Activated T-cell treated with anti-CD3 and anti-CD28 coated beads, Interleukin-2, amount 50 U/mL, for 48 hours (primary cell): ENCODE data around the gene COP1.

ENCODE experiments used
- DNase-seq, 2 experiments: peaks; one replicate each; pipeline ENCODE4 v3.0.0-alpha.2; 2020

The COP1 gene

GRCh38 chr1:175947771-175948170 lies 259.3 kb downstream of the COP1 start:
- DNase-seq = no peak

- no peak for DNase-seq
Observed at GRCh38 chr1:175944591-175944990, 262.5 kb downstream of the COP1 start.

- DNase-seq = no peak
Observed at GRCh38 chr1:175941164-175941563, 265.9 kb downstream of the COP1 start.

- no peak for DNase-seq
Observed at GRCh38 chr1:175936736-175937135, 270.4 kb downstream of the COP1 start.

- no peak for DNase-seq
Observed at GRCh38 chr1:175935566-175936115, 271.4 kb downstream of the COP1 start.

- DNase-seq = no peak
Observed at GRCh38 chr1:175935166-175935565, 271.9 kb downstream of the COP1 start.

GRCh38 chr1:175933801-175934200 lies 273.3 kb downstream of the COP1 start:
- no peak for DNase-seq

GRCh38 chr1:175927944-175928343 lies 279.1 kb downstream of the COP1 start:
- DNase-seq = no peak

- no peak for DNase-seq
Observed at GRCh38 chr1:175922254-175922881, 284.7 kb downstream of the COP1 start.

- DNase-seq = no peak
Observed at GRCh38 chr1:175920381-175920780, 286.7 kb downstream of the COP1 start.

GRCh38 chr1:175919001-175919400 lies 288.1 kb downstream of the COP1 start:
- DNase-seq = no peak

GRCh38 chr1:175918364-175918801 lies 288.7 kb downstream of the COP1 start:
- DNase-seq = no peak

GRCh38 chr1:175914115-175914514 lies 293.0 kb downstream of the COP1 start:
- DNase-seq = no peak

- DNase-seq = no peak
Observed at GRCh38 chr1:175911138-175911537, 295.9 kb downstream of the COP1 start.

GRCh38 chr1:175906370-175906769 lies 300.7 kb downstream of the COP1 start:
- DNase-seq = no peak

- DNase-seq = no peak
Observed at GRCh38 chr1:175904808-175905207, 302.3 kb downstream of the COP1 start.

GRCh38 chr1:175902281-175902680 lies 304.8 kb downstream of the COP1 start:
- no peak for DNase-seq

GRCh38 chr1:175901076-175901836 lies 305.8 kb downstream of the COP1 start:
- no peak for DNase-seq

GRCh38 chr1:175900171-175900570 lies 306.9 kb downstream of the COP1 start:
- no peak for DNase-seq

GRCh38 chr1:175895966-175896365 lies 311.1 kb downstream of the COP1 start:
- DNase-seq = no peak
